Bladder microvascular endothelial cell (primary cell): ENCODE measurements around the gene NEAT1. TPM values are rescaled to one million over a fixed set of nuclear protein-coding genes. Genes with fewer than 3 reads are reported as not detected.

ENCODE experiments used
- total RNA-seq: library from RNA; depleted of rRNA; stranded (reverse); fragments of >200 nt; gene quantifications from 2 replicates; pipeline ENCODE4 v1.2.3, GENCODE V29; 2014

NEAT1 gene
- 59.3 and 170 TPM in 2 replicates for total RNA-seq

DNA sequence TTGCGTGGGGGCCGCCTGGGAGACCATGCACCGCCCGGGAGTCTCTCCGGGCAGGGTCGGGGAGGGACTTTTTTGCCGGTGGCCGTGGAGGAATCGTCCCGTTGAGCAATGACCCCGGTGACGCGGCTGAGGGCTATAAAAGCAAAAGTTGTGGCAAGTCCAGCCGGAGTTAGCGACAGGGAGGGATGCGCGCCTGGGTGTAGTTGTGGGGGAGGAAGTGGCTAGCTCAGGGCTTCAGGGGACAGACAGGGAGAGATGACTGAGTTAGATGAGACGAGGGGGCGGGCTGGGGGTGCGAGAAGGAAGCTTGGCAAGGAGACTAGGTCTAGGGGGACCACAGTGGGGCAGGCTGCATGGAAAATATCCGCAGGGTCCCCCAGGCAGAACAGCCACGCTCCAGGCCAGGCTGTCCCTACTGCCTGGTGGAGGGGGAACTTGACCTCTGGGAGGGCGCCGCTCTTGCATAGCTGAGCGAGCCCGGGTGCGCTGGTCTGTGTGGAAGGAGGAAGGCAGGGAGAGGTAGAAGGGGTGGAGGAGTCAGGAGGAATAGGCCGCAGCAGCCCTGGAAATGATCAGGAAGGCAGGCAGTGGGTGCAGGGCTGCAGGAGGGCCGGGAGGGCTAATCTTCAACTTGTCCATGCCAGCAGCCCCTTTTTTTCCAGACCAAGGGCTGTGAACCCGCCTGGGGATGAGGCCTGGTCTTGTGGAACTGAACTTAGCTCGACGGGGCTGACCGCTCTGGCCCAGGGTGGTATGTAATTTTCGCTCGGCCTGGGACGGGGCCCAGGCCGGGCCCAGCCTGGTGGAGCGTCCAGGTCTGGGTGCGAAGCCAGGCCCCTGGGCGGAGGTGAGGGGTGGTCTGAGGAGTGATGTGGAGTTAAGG lies at the start of gene NEAT1:
Gene NEAT1, plus strand, starts transcription at position 166 of the 883 bp plus-strand sequence.

DNA sequence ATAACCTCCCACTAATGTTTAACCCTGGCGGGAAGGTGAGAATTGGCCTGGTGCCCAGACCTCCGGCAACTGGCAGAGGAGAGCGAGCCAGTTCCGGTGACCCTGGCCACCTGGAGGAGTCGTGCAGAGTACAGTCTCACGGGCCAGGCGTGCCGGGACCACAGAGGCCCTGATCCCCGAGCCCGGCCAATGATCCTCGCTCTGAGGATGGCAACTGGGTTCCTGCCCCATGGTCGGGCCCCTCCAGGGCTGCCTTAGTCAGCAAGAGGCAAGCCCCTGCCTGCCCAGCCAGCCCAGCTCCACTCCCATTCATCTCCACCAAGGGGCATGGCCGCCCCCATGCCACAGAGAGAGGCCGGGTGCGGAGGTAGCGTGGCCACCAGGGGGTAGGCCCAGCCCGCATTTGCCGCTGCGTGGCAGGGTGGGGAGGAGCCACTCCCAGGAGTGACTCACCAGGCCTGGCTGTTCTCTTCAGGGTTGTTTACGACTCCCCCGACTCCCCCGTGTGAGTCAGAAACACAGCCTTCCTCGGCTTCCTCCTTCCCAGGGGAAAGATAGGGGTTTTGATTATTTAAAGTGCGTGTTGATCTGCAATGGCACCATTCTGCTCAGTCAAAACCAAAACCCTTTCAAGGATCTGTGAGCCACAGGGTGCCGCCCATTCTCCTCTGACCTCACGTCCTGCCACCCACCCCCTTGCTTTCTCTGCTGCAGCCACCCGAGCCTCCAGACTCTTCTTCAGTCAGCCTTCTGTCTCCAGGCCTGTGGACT lies 40.4 kb upstream of the NEAT1 start, which contains the start of gene SLC25A45:
Gene SLC25A45, minus strand, starts transcription at position 614 of the 771 bp plus-strand sequence. CDS start 695 bp downstream, outside the sequence.

GRCh38 chr11:65386307-65387140 lies 36.1 kb upstream of the NEAT1 start, which contains the start of gene FRMD8:
Gene FRMD8, plus strand, starts transcription at chr11:65386637. Its CDS starts 400 bp downstream, at chr11:65387037.

Other genes with a start within 250 kb of the NEAT1 start
- 86.8 and 101 TPM in 2 replicates for gene CAPN1, start 240.9 kb upstream of the NEAT1 start, total RNA-seq
- gene POLA2, start 160.8 kb upstream of the NEAT1 start, total RNA-seq, result 6.2 and 7.7 TPM in 2 replicates
- 7.1 and 8.7 TPM in 2 replicates for gene CDC42EP2, start 107.9 kb upstream of the NEAT1 start, total RNA-seq
- gene DPF2, start 88.9 kb upstream of the NEAT1 start, total RNA-seq, result 22.0 and 32.5 TPM in 2 replicates
- gene TIGD3, start 68.0 kb upstream of the NEAT1 start, total RNA-seq, result under 0.01 and 0.13 TPM in 2 replicates
- gene SLC25A45, start 40.2 kb upstream of the NEAT1 start, total RNA-seq, result 0.81 and 2.8 TPM in 2 replicates
- 53.9 and 70.9 TPM in 2 replicates for gene FRMD8, start 36.2 kb upstream of the NEAT1 start, total RNA-seq
- 3,635 and 7,050 TPM in 2 replicates for gene MALAT1, start 76.2 kb downstream of the NEAT1 start, total RNA-seq
- 49.2 and 56.6 TPM in 2 replicates for gene SCYL1, start 102.3 kb downstream of the NEAT1 start, total RNA-seq
- 17.5 and 79.4 TPM in 2 replicates for gene LTBP3, start 135.6 kb downstream of the NEAT1 start, total RNA-seq
- 28.6 and 32.1 TPM in 2 replicates for gene ZNRD2, start 147.7 kb downstream of the NEAT1 start, total RNA-seq
- gene FAM89B, start 149.7 kb downstream of the NEAT1 start, total RNA-seq, result 12.0 and 14.6 TPM in 2 replicates
- 9.4 and 31.9 TPM in 2 replicates for gene EHBP1L1, start 153.3 kb downstream of the NEAT1 start, total RNA-seq
- under 0.01 and 0.38 TPM in 2 replicates for gene KCNK7, start 173.0 kb downstream of the NEAT1 start, total RNA-seq
- 78.5 and 130 TPM in 2 replicates for gene MAP3K11, start 191.4 kb downstream of the NEAT1 start, total RNA-seq
- 10.0 and 25.1 TPM in 2 replicates for gene PCNX3, start 193.0 kb downstream of the NEAT1 start, total RNA-seq
- 33.8 and 81.2 TPM in 2 replicates for gene SIPA1, start 215.3 kb downstream of the NEAT1 start, total RNA-seq
- gene RELA, start 240.1 kb downstream of the NEAT1 start, total RNA-seq, result 13.0 and 26.4 TPM in 2 replicates